Amniotic epithelial cell (primary cell): ENCODE results near the gene ZNF367.
"Not testable (repeated sequence)": the region's sequence is repeated elsewhere in the genome, so short reads cannot be mapped to it uniquely, and the experiment has no call there.

Experiments used
- DNase-seq: peaks from one replicate; pipeline ENCODE4 v3.0.0-alpha.2; 2010; ENCODE audit warnings: low read depth

The ZNF367 gene

DNA sequence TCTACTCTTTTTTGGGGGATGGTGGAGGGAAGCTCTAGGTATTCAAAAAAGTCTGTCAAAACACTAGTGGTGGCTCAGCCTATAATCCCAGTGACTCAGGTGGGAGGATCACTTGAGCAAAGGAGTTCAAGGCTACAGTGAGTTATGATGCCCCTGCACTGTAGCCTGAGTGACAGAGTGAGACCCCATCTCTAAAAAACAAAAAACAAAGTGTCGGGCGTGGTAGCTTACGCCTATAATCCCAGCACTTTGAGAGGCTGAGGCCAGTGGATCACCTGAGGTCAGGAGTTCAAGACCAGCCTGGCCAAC is 18.9 kb downstream of the ZNF367 start:
- DNase-seq: no peak

DNA sequence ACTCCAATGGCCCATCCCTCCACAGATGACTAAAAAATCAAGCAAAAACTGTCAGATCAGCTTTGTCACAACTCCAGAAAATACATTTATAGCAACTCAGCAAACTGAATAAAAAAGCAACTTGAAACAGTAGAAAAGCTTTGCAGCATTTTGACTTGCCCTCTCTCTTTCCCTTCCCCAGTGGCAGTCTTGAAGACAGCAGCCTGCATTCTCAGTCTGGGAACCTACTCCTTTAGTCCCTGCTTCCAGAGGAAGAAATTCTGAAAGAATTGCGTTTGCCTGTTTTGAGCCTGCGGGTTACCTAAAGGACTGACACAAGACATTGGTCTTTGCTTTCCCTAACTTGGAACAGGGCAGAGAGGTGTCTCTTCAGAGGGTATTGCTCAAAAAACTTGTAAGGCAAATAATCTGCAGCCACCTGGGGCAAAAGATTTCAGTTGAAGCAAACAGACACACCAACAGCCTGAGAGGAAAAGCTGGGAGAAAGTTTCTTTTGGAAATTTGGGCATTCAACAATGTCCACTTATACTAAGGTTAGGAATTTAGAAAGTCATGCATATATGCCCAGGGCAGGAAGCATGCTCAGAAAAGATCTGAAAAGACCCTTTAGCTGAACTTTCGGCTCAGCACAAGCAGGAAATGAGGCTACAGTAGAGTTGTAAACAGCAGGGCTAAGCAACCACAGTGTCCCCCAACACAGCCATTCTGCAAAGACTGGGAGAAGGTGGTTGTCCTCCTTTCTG is 19.4 kb downstream of the ZNF367 start:
- peak; percentile 8 for DNase-seq

DNA sequence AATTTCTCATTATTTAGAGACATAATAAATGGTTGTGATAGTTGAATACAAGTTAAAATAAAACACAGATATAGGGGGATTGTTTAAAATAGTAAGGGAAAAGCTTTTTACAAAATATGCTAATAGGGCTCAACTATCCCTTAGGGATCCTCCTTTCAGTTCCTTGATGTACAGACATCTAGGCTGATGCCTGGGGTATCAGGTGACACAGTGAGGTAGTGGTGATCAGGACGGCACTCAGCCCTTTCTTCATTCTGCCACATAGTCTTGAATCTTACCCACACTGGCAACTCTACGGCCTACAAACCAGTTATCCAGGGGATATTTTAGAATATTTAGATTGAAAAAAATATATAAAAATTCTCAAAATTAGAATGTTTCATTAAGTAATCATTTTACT is 22.2 kb downstream of the ZNF367 start:
- DNase-seq: no peak

DNA sequence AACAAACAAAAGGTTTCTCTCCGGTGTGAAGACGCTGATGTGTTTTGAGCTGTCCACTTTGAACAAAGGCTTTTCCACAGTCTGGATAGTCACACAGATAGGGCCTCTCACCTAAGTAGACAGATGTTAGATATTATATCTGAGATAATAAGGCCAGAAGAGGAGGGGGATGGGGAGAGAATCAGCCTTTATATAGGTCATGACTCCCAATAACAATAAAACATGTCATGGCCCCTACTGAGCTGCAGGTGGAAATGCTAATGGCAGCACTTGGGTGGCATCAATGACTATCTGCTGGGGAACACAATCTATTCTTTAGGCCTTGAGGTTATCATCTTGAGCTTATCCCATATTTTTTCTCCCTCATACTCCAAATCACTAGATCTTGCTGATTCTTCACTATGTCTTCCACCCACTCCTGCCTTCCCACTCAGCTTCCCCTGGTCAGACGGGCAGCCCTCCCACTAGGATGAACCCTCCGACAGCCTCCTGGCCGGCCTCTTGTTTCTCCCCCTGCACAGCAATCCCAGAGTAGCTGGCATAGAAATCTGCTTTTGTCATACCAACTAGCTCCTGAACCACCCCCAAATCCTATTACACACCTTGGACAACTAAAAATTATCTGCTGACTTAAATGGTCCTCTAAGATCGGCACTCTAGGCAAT is 23.2 kb downstream of the ZNF367 start:
- no peak for DNase-seq

DNA sequence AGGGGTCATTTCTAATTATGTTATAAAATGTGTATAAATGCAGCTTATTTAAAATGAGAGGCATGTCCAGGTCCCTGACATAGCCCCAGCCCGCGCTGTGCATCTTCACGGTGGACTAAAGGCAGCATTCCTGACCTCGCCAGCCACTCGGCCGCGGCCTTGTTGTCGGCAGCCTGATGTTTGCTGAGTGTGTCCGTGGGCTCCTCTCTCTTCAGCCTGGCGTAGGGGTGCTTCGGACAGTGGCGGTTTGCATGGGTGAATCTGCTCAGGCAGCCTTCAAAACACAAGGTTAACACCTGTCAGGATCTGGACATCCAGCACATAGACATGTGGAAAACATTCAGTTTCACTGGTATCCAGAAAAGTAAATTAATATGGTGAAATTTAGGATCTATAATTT is 25.9 kb downstream of the ZNF367 start:
- no peak for DNase-seq

DNA sequence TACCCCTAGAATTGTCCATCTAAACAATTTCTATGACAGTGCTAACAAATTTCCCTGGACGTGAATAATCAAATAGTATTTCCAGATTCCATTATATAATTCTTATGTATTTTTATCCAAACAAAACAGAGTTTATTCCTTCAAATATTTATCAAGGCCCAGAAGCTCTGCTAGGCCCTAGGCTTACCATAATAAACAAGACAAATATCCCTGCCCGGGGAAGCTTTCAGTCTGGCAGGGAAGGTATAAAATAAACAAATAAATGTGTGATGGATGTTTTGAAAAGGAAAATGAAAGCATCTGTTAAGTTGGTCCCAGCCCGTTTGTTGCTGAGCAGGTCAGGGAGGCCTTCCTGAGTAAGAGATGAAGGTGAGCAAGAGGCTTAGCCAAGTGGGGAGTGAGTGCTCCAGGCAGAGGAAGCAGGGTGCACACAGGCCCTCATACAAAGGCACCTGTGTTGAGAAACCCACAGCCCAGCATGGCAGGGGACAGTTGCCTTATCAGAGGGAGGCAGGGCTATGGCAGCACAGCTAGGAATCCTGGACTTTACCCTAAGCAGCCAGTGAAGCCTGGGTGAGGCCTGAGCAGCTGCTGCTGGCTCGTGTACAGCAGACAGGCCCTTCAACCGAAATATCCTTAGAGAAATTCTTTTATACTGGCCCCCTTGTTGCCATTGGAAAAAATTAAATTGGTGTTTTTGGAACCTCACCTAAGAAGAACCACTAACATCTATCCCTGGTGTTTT is 27.0 kb downstream of the ZNF367 start:
- peak; percentile 37 for DNase-seq

DNA sequence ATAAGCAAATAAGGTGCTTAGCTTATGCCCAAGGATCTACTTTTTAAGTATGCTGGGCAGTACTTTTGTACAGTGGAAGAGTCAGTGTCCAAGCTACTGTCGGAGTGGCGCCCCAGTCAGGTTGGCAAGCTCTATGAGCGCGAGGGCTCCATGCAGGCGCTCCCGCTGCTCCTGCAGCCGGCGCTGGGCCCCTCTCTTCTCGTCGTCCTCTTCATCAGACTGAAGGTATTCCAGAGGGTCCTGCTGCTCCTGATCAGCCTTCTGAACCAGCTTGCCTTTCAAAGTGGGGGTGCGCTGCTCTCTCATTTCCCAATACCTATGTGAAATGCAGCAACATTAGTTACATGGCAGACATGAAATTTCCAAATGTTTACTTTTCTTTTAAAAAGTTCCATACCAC is 30.0 kb downstream of the ZNF367 start:
- no peak for DNase-seq

DNA sequence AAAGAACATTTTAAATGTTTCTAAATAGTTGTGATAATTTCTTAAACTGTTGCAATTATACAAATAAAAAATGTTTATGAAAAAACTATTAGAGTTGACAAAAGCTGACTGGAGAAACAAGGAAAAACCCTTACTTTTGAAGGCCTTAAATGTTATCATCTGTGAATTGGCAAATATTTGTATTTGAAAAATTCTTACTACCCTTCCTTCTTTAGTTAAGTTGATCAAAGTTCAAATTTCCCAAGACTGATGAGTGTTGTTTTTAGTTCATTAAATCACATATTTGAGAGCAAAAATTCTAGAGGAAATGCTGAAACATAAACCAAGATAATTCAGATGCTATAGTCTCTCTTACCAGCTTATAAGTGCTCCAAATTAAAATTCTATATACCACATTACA is 32.0 kb downstream of the ZNF367 start:
- DNase-seq: no peak

DNA sequence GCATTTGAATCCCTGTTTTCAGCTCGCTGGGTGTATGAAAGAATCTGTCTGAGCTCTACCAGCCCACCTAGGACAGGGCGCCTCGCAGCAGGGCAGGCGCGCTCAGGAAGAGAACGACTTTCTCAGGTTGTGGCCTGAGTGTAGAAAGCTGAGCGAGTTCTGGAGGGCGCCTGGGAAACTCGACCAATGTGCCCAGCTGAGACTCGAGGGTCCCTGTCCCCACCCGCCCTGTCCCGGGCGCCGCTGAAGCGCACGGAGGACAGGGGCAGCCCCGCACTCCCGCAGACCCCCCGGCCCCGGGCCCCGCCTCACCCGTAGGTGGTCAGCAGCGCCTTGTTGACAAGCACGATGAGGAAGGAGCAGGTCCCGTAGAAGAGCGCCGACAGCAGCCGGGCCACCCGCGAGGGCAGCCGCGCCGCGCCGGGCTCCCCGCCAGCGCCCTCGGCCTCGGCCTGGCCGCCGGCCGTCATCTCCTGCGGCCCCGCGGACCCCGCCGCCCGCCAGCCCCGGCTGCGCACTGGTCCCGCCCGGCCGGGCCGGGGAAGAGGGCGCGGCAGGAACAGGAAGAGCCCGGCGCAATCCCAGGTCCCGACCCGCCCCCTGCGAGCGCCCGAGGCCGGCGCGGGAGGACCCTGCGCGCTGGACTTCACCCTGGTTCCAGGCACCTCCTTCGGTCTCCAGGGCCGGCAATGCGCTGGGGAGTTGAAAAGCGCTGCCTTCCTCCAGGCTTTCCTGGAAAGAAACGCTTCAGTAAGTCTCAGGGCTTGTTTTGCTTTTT is 34.8 kb downstream of the ZNF367 start, which contains the start of gene SLC35D2:
Gene SLC35D2 (minus strand): TSS at position 547 of the 778 bp plus-strand sequence. CDS start 77 bp downstream, at position 470.
- peak; percentile 55 for DNase-seq

DNA sequence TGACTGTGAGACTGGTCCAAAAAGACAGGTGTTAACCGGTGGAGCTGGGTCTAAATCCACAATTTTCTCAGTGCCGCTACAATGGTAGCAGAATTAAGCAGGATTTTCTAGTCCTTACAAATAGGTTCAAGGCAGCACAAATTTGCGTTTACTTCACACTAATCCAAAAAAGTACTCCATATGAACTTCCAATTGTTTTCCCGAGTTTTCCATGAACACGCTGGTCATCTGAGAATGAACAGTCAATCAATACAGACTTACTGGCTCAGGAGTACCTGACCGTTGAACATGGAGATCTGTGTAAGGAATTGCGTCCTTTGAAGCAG is 35.4 kb downstream of the ZNF367 start:
- no peak for DNase-seq

DNA sequence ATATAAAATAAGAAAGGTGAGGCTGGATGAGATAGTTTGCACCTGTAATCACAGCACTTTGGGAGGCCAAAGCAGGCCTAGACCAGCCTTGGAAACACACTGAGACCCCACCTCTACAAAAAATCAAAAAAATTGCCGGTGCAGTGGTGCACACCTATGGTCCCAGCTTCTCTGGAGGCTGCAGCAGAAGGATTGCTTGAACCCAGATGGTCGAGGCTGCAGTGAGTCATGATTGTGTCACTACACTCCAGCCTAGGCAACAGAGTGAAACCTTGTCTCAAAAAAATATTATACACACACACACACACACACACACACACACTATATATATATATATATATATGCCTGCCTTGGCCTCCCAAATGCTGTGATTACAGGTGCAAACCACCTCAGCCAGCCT is 36.0 kb downstream of the ZNF367 start:
- no peak for DNase-seq

DNA sequence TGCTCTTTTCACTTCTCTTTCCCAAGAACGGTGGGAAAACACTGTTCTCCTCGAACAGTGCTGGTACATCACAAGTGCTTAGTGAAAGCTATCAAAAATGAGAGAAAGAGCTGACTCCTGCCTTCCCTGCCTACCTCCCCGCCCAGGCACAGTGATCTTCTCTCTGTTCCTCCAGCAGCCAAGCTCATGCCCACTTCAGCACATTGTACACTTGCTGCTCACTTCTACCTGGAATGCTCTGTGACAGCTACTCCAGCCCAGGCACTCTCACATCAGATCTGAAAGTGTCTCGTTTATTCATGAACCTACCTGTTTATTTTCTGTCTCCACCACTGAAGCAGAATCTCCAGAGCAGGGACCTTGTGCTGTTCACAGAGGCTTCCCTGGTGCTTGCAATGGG is 36.5 kb downstream of the ZNF367 start:
- DNase-seq: no peak

DNA sequence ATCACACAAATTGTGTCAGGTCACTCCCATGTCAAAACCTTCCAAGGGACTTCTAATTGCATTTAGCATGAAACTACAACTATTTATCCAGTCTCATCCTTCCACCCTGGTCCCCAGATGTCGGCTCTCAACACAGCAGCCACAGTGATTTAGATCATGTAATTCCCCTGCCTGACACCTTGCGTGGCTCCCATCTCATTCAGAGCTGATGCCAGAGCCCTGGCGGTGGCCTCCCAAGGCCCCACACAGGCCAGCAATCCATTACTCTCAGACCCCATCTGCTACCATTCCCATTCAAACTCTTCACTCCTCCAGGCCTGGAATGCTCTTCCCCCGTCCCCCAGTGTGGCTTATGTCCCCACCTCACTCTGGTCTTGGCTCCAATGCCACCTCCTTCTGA is 37.0 kb downstream of the ZNF367 start:
- no peak for DNase-seq

DNA sequence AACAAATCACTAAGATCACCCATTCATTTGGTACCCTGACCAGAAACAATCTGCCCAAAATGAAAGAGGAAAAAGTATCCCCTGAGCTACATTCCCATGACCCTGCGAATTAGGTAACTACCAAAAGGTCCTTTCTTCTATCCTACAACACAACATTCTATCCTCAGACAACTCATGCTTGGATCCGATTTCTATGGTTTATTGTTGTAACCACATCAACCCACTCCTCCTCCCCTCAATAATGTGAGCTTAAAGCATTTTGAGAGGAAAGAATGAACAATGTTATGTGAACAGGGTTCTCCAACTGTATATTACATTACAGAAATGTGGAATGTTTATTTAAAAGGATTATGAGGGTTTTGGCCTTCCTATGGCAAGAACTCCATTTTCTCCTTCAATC is 38.7 kb downstream of the ZNF367 start:
- DNase-seq: no peak

DNA sequence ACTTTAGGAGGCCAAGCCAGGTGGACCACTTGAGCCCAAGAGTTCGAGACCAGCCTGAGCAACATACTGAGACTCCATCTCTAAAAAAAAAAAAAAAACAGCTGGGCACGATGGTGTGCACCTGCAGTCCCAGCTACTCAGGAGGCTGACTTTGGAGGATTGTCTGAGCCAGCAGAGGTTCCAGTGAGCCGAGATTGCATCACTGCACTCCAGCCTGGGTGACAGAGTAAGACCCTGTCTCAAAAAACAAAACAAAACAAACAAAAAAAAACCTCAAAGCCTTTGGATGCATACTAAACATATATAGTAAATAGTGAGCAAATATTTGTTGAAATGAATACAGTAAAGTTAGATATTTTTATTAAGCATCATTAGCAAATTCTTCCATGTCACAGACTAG is 40.0 kb downstream of the ZNF367 start:
- no peak for DNase-seq

DNA sequence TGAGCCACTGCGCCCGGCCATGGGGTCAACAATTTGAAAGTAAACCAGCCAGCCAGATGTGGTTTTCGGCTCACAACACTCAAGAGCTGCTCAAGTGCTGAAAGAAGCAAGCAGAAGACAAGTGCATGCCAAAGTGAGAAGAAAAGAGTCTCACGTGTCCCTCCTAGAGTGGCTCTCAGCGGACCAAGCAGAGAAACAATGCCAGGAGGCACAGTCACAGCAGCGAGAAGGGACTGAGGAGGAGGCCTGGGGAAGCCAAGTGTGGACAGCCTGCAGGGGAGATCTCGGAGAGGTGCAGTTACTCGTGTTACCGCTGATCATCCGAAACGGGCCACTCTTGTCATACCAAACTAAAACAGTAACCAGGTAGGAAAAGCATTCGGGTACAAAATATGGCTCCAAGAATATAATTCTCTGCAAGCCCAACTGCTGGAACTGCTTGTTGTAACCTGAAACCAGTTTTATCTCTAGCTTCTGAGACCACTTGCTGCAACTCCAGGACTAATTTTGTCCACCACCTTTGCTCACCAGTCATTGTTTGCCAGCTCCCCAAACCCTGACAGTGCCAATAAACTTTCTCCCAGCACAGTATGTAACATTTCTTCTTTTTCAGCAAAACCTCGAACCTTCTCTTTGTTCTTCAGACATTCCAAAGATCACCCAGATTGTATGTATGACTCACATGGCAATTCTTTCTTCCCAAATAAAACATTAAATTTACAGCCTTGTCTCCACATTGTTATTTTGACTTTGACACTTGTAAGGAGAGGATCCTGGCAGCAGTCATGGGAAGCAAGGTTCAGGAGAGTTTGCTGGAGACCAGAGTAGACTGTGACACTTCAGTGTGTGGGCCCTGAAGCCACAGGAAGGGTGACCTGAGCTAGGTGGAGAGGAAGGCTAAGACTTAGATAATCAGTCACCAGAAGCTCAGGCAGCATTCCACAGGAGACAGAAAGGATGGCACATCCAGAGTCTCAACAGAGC is 41.0 kb downstream of the ZNF367 start:
- DNase-seq: peak; percentile 40

DNA sequence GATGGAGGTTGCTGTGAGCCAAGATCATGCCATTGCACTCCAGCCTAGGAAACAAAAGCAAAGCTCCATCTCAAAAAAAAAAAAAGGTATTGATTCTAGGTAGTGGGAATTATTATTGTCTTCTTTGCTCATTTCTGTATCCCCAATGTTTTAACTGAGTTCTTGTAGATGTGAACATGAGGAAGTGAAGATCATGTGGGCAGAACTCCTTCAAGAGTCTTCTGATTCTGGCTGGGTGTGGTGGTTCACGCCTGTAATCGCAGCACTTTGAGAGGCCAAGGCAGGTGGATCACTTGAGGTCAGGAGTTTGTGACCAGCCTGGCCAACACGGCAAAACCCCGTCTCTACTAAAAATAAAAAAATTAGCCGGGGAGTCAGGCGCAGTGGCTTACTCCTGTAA is 42.7 kb downstream of the ZNF367 start:
- DNase-seq: not testable (repeated sequence)

DNA sequence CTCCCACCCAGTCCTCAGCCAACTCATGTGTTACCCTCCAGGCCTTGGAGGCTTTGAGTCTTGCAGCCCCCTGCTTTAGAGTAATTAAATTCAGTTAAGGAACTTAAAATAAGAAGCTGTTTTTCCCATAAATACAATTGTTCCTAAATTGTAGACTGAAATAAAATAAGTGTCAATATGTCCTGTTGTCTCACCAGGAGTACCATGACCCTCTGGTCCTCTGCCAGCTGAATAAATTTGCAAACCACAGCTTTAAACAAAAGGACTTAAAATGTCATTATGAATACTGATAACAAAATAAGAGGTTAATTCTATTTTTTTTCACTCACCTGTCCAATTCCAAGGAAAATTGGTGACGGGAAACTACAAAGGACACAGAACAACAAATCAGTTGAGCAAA is 50.2 kb downstream of the ZNF367 start:
- DNase-seq: no peak

DNA sequence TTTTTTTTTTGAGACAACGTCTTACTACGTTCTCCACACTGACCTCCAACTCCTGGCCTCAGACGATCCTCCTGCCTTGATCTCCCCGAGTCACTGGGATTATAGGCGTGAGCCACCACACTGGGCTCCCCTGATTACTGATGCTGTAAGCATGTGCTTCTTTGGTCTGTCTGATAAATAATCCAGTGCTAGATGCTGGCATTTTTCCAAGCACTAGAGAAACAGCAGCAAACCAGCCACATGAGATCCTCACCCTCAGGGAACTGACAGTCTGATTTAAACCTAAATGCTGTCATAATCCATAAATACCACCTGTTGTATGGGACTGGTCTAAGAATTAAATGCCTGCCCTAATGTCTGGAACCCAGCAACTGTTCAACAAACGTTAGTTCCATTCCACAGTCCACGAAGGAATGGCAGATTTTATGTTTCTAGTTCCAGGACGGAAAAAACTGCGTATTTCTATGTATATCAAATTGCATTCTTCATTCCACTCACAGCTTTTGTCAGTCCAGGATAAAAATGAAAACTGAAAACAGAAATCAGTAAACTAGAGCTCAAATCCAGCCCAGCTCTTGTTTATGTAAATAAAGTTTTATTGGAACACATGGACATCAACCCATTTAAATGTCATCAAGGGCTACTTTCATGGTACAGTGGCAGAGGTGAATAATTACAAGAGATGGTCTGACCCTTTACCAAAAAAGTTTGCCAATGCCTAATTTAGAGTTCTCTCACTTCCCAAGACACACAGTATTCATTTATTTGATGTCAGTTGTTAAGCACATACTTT is 54.8 kb downstream of the ZNF367 start:
- DNase-seq: peak; percentile 34

DNA sequence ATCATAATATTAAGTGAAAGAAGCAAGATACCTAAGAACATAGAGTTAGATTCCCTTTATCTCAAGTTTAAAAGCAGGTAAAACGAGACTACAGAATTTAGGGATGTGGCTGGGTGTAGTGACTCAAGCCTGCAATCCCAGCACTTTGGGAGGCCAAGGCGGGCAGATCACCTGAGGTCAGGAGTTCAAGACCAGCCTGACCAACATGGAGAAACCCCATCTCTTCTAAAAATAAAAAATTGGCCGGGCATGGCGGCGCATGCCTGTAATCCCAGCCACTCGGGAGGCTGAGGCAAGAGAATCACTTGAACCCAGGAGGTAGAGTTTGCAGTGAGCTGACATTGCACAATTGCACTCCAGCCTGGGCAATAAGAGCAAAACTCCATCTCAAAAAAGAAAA is 56.1 kb downstream of the ZNF367 start:
- not testable (repeated sequence) for DNase-seq

DNA sequence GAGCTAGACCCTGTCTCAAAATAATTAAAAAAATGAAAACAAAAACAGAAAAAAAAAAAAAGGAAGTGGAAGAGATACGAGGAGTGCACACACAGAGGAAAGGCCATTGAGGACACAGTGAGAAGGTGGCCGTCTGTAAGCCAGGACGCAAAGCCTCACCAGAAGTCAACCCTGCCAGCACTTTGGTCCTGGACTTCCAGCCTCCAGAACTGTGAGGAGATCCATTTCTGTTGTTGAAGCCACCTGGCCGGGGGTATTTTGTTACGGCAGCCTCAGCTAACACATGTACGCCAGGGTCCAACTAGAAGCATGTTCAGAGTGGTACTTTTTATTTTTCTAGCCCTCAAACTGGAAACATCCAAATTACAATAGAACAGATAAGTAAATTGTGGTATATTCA is 56.5 kb downstream of the ZNF367 start:
- DNase-seq: no peak
